ENCODE measurements around the gene PTPRA. TPM values are rescaled to one million over a fixed set of nuclear protein-coding genes. Genes with fewer than 3 reads are reported as not detected.

Gene PTPRA
- total and polyA plus RNA-seq, 4 donors = 113 to 182 (median 166) TPM

GRCh38 chr20:2973574-2973973 lies 100.3 kb downstream of the PTPRA start:
- H3K9me3 ChIP-seq (ENCODE audit: control insufficient read depth, insufficient read depth, low read length) = no peaks in the 10 kb centered on the region
- no peaks in the 10 kb centered on the region for H3K27me3 ChIP-seq (ENCODE audit: control insufficient read depth, insufficient read depth, low read length)
- WGBS (ENCODE audit: insufficient coverage) = 100% methylated on average over 1 of the region's 3 CpGs
- no peaks in the 10 kb centered on the region for H3K4me1 ChIP-seq (ENCODE audit: control insufficient read depth, insufficient read depth, low read length)
- no peak overlapping the region for H3K27ac ChIP-seq (ENCODE audit: low read depth, low read length)
- no peak for DNase-seq (ENCODE audit: low read depth in 4 of 6, low spot score in 6 of 6)
- H3K36me3 ChIP-seq (ENCODE audit: control insufficient read depth, insufficient read depth, low read length) = peaks cover 11% of the 10 kb centered on the region
- H3K4me3 ChIP-seq (ENCODE audit: low read depth, low read length) = no peak overlapping the region

DNA sequence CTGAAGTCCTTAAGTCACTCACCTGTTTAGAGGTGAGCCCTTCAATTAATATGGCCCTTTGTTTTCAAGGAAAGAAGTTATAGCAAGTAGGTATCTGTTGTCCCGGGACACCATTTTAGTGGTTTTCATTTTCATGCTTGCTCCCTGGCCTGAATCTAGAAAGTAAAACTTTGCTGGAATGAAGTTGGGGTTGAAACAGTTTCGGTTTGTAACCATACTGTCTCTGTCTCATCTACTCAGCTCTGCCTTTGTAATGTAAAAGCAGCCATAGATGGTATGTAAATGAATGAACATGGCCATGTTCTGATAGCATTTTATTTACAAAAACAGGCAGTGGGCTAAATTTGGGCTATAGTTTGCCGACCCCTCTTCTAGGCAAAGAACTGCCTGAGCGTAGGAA lies 105.2 kb downstream of the PTPRA start:
- Histone ChIP-seq H3K27ac (ENCODE audit: low read depth, low read length) (no peak overlapping the region), H3K9me3 (ENCODE audit: control insufficient read depth, insufficient read depth, low read length) (no peaks in the 10 kb centered on the region), H3K4me3 (ENCODE audit: low read depth, low read length) (no peak overlapping the region), H3K4me1 (ENCODE audit: control insufficient read depth, insufficient read depth, low read length) (no peaks in the 10 kb centered on the region), H3K36me3 (ENCODE audit: control insufficient read depth, insufficient read depth, low read length) (peaks cover 4% of the 10 kb centered on the region), H3K27me3 (ENCODE audit: control insufficient read depth, insufficient read depth, low read length) (no peaks in the 10 kb centered on the region)
- no CpG with 5 or more reads among the region's 4 CpGs for WGBS (ENCODE audit: insufficient coverage)
- no peak for DNase-seq (ENCODE audit: low read depth in 4 of 6, low spot score in 6 of 6)

GRCh38 chr20:2981646-2982045 lies 108.4 kb downstream of the PTPRA start:
- Histone ChIP-seq H3K4me3 (ENCODE audit: low read depth, low read length) (no peak overlapping the region), H3K9me3 (ENCODE audit: control insufficient read depth, insufficient read depth, low read length) (no peaks in the 10 kb centered on the region), H3K27me3 (ENCODE audit: control insufficient read depth, insufficient read depth, low read length) (no peaks in the 10 kb centered on the region), H3K27ac (ENCODE audit: low read depth, low read length) (no peak overlapping the region), H3K4me1 (ENCODE audit: control insufficient read depth, insufficient read depth, low read length) (no peaks in the 10 kb centered on the region), H3K36me3 (ENCODE audit: control insufficient read depth, insufficient read depth, low read length) (peaks cover 9% of the 10 kb centered on the region)
- WGBS (ENCODE audit: insufficient coverage) = 100% methylated on average over 1 of the region's 3 CpGs
- DNase-seq (ENCODE audit: low read depth in 4 of 6, low spot score in 6 of 6) = no peak

DNA sequence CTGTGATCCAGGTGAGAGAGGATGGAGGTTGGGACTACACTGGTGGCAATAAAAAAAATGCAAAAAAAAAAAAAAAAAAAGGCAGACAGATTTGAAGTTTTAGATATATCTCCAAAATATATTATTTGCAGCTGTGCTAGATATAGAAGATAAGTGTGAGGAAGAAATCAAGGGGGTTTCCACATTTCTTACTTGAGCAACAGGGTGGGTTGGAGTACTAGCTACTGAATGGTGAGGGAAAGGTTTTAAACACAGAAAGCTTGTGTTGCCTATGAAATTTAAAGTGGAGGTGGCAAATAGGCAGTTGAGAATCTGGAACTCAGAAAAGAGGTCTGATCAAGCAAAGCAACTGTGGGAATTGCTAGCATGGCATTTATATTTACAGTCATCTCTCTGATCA lies 110.2 kb downstream of the PTPRA start:
- H3K9me3 ChIP-seq (ENCODE audit: control insufficient read depth, insufficient read depth, low read length) = no peaks in the 10 kb centered on the region
- no peaks in the 10 kb centered on the region for H3K4me1 ChIP-seq (ENCODE audit: control insufficient read depth, insufficient read depth, low read length)
- no peak overlapping the region for H3K27ac ChIP-seq (ENCODE audit: low read depth, low read length)
- no peak overlapping the region for H3K4me3 ChIP-seq (ENCODE audit: low read depth, low read length)
- H3K36me3 ChIP-seq (ENCODE audit: control insufficient read depth, insufficient read depth, low read length) = peaks cover 15% of the 10 kb centered on the region
- H3K27me3 ChIP-seq (ENCODE audit: control insufficient read depth, insufficient read depth, low read length) = no peaks in the 10 kb centered on the region
- DNase-seq (ENCODE audit: low read depth in 4 of 6, low spot score in 6 of 6) = no peak

DNA sequence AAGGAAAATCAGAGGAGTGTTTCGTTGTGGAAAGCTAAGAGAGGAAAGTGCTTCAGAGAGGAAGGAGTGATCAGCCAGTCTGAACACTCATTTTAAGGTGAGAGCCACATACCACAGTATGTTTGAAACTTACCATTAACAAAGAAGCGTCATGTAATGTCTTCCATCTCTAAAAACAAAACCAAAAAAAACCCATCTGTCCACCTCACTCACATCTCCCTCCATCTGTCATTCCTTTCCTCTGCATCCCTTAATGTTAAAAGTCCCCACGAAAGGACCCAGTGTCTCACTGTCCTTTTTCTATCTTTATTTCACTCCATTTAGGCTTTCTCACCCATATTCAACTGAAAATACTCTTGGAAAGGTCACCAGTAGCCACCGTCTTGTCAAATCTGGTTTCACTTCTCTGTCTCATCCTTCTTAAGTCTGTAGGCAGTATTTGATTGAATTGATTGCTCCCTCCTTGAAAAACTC lies 110.8 kb downstream of the PTPRA start:
- Histone ChIP-seq H3K27me3 (ENCODE audit: control insufficient read depth, insufficient read depth, low read length) (no peaks in the 10 kb centered on the region), H3K9me3 (ENCODE audit: control insufficient read depth, insufficient read depth, low read length) (no peaks in the 10 kb centered on the region), H3K36me3 (ENCODE audit: control insufficient read depth, insufficient read depth, low read length) (peaks cover 17% of the 10 kb centered on the region), H3K4me3 (ENCODE audit: low read depth, low read length) (no peak overlapping the region), H3K27ac (ENCODE audit: low read depth, low read length) (no peak overlapping the region), H3K4me1 (ENCODE audit: control insufficient read depth, insufficient read depth, low read length) (no peaks in the 10 kb centered on the region)
- WGBS (ENCODE audit: insufficient coverage) = 80% methylated on average over 2 of the region's 4 CpGs
- no peak for DNase-seq (ENCODE audit: low read depth in 4 of 6, low spot score in 6 of 6)

DNA sequence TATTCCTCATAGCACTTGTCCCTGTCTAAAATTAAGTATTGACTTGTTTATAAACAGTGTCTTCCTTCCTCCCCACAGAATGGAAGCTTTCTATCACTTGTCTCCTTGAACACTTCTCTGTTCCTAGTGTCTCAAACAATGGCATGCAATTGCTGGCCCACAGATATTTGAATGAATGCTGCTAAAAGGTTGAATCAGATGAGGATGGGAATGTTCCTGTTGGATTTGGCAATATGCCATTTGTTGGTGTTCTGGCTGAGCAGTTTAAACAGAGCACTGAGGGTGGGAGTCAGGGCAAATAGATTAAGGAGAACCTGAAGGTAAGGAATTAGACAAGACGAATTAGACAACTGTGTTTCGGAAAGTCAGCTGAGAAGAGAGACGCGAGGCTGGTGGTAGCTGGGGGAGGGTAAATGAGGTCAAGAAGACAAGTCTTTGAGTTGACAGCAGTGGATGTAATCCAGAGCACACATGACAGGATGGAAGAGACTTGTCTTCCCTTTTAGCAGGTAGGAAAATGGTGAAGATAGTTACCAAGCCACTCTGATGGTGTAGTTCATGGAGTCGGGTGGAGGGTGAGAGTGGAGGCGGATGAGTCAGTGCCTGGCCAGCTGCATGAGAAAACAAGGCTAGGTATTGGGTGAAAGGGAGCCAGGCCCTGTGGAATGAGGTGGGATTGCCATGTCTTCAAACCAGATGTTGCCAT lies 111.8 kb downstream of the PTPRA start:
- Histone ChIP-seq H3K9me3 (ENCODE audit: control insufficient read depth, insufficient read depth, low read length) (no peaks in the 10 kb centered on the region), H3K4me3 (ENCODE audit: low read depth, low read length) (no peak overlapping the region), H3K36me3 (ENCODE audit: control insufficient read depth, insufficient read depth, low read length) (peaks cover 24% of the 10 kb centered on the region), H3K4me1 (ENCODE audit: control insufficient read depth, insufficient read depth, low read length) (no peaks in the 10 kb centered on the region), H3K27ac (ENCODE audit: low read depth, low read length) (no peak overlapping the region), H3K27me3 (ENCODE audit: control insufficient read depth, insufficient read depth, low read length) (no peaks in the 10 kb centered on the region)
- 78% methylated on average over 6 of the region's 6 CpGs for WGBS (ENCODE audit: insufficient coverage)
- DNase-seq (ENCODE audit: low read depth in 4 of 6, low spot score in 6 of 6) = peak in 1 of 6 donors; percentile 7

- Histone ChIP-seq H3K4me3 (ENCODE audit: low read depth, low read length) (no peak overlapping the region), H3K27ac (ENCODE audit: low read depth, low read length) (no peak overlapping the region), H3K9me3 (ENCODE audit: control insufficient read depth, insufficient read depth, low read length) (no peaks in the 10 kb centered on the region), H3K27me3 (ENCODE audit: control insufficient read depth, insufficient read depth, low read length) (no peaks in the 10 kb centered on the region), H3K4me1 (ENCODE audit: control insufficient read depth, insufficient read depth, low read length) (no peaks in the 10 kb centered on the region), H3K36me3 (ENCODE audit: control insufficient read depth, insufficient read depth, low read length) (peaks cover 35% of the 10 kb centered on the region)
- no peak for DNase-seq (ENCODE audit: low read depth in 4 of 6, low spot score in 6 of 6)
- no CpG with 5 or more reads among the region's 2 CpGs for WGBS (ENCODE audit: insufficient coverage)
These were observed 113.2 kb downstream of the PTPRA start for GRCh38 chr20:2986466-2986865.

DNA sequence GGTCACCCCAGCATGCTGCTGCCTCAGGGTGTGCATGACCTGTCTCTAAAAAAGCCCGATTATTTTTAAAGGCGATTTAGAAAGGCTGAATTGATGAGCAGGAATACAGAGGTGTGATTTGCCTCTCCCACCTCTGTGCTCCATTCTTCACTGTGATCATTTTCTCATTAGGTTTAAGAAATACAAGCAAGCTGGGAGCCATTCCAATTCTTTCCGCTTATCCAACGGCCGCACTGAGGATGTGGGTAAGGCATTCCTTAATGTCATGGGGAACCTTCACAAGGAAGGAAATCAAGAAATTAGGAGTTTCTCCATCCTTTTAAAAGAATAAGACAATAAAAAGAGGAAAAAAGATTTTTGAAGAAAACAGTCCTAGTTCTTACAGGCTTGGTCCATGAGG lies 114.6 kb downstream of the PTPRA start:
- no peak overlapping the region for H3K27ac ChIP-seq (ENCODE audit: low read depth, low read length)
- H3K36me3 ChIP-seq (ENCODE audit: control insufficient read depth, insufficient read depth, low read length) = peaks cover 44% of the 10 kb centered on the region
- no peak overlapping the region for H3K4me3 ChIP-seq (ENCODE audit: low read depth, low read length)
- H3K4me1 ChIP-seq (ENCODE audit: control insufficient read depth, insufficient read depth, low read length) = no peaks in the 10 kb centered on the region
- DNase-seq (ENCODE audit: low read depth in 4 of 6, low spot score in 6 of 6) = peak in 1 of 6 donors; percentile 62
- WGBS (ENCODE audit: insufficient coverage) = no CpG with 5 or more reads among the region's 5 CpGs
- H3K27me3 ChIP-seq (ENCODE audit: control insufficient read depth, insufficient read depth, low read length) = no peaks in the 10 kb centered on the region
- no peaks in the 10 kb centered on the region for H3K9me3 ChIP-seq (ENCODE audit: control insufficient read depth, insufficient read depth, low read length)

DNA sequence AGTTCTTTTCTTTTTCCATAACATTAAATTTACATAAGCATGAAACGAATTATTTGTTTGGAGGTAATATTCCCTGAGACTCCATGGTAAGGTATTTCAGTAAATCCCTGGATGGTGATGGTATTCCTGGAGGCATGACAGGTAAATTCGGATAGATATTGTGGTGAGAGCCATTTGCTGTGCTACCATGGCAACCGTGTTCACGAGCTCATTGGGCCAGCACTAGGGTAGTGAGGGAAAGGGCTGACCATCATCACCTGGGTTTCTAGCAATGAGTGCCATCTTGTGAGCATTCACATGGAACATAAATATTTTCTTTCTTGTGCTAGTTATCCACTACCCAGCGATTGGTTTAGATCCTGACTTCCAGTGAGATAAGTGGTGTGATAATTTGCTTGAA lies 118.3 kb downstream of the PTPRA start:
- no peak overlapping the region for H3K27ac ChIP-seq (ENCODE audit: low read depth, low read length)
- peak in 1 of 6 donors; percentile 47 for DNase-seq (ENCODE audit: low read depth in 4 of 6, low spot score in 6 of 6)
- no peak overlapping the region for H3K4me3 ChIP-seq (ENCODE audit: low read depth, low read length)
- peaks cover 59% of the 10 kb centered on the region for H3K36me3 ChIP-seq (ENCODE audit: control insufficient read depth, insufficient read depth, low read length)
- no peaks in the 10 kb centered on the region for H3K27me3 ChIP-seq (ENCODE audit: control insufficient read depth, insufficient read depth, low read length)
- no peaks in the 10 kb centered on the region for H3K4me1 ChIP-seq (ENCODE audit: control insufficient read depth, insufficient read depth, low read length)
- H3K9me3 ChIP-seq (ENCODE audit: control insufficient read depth, insufficient read depth, low read length) = no peaks in the 10 kb centered on the region
- 65% methylated on average over 3 of the region's 5 CpGs for WGBS (ENCODE audit: insufficient coverage)

GRCh38 chr20:2993250-2993649 lies 120.0 kb downstream of the PTPRA start:
- Histone ChIP-seq H3K4me3 (ENCODE audit: low read depth, low read length) (no peak overlapping the region), H3K9me3 (ENCODE audit: control insufficient read depth, insufficient read depth, low read length) (no peaks in the 10 kb centered on the region), H3K27me3 (ENCODE audit: control insufficient read depth, insufficient read depth, low read length) (no peaks in the 10 kb centered on the region), H3K27ac (ENCODE audit: low read depth, low read length) (no peak overlapping the region), H3K36me3 (ENCODE audit: control insufficient read depth, insufficient read depth, low read length) (peaks cover 57% of the 10 kb centered on the region), H3K4me1 (ENCODE audit: control insufficient read depth, insufficient read depth, low read length) (no peaks in the 10 kb centered on the region)
- 83% methylated on average over 1 of the region's 2 CpGs for WGBS (ENCODE audit: insufficient coverage)
- no peak for DNase-seq (ENCODE audit: low read depth in 4 of 6, low spot score in 6 of 6)
